ENCODE measurements around the gene CHPF2.

DNA sequence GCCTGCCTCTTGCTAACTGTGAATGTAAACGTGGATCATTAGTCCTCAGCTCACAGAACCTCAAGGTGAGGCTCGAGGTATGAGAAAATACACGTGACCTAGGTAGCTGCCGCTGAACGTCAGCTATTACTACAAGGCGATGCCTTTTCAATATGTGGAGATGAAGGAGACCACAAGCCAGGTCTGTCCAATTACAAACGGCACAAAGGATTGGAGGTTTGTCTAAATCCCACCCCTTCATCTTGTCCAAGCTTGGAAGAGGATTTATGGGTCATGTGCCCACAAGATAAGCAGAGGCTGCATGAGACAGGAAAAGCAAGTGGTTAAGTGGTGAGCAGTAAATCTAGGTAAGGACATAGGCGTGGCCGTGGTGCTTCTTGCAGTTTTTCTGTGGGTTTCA lies 25.4 kb upstream of the CHPF2 start:
- TF ChIP-seq, protein P1, sequence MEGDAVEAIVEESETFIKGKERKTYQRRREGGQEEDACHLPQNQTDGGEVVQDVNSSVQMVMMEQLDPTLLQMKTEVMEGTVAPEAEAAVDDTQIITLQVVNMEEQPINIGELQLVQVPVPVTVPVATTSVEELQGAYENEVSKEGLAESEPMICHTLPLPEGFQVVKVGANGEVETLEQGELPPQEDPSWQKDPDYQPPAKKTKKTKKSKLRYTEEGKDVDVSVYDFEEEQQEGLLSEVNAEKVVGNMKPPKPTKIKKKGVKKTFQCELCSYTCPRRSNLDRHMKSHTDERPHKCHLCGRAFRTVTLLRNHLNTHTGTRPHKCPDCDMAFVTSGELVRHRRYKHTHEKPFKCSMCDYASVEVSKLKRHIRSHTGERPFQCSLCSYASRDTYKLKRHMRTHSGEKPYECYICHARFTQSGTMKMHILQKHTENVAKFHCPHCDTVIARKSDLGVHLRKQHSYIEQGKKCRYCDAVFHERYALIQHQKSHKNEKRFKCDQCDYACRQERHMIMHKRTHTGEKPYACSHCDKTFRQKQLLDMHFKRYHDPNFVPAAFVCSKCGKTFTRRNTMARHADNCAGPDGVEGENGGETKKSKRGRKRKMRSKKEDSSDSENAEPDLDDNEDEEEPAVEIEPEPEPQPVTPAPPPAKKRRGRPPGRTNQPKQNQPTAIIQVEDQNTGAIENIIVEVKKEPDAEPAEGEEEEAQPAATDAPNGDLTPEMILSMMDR (optimal IDR thresholded peaks at IDR 0.05 in 1 of 3, IDR thresholded peaks at IDR 0.05 in 1 of 3, conservative IDR thresholded peaks at IDR 0.05 in 1 of 3; ENCODE audit: extremely low read depth in 1 of 3, insufficient read depth in 2 of 3, low read length in 3 of 3), result no peak
- TF ChIP-seq EZH2 (IDR thresholded peaks at IDR 0.05; ENCODE audit: low read length), result no peak
